Measurements from ENCODE around the gene TBXA2R. TPM values are rescaled to one million over a fixed set of nuclear protein-coding genes. Genes with fewer than 3 reads are reported as not detected.
A peak's percentile ranks its signal among the peaks of the same experiment; 100 is the strongest.

The TBXA2R gene
- total and polyA plus RNA-seq, 2 experiments from 2014 or later, result 0.42 to 0.73 TPM

DNA sequence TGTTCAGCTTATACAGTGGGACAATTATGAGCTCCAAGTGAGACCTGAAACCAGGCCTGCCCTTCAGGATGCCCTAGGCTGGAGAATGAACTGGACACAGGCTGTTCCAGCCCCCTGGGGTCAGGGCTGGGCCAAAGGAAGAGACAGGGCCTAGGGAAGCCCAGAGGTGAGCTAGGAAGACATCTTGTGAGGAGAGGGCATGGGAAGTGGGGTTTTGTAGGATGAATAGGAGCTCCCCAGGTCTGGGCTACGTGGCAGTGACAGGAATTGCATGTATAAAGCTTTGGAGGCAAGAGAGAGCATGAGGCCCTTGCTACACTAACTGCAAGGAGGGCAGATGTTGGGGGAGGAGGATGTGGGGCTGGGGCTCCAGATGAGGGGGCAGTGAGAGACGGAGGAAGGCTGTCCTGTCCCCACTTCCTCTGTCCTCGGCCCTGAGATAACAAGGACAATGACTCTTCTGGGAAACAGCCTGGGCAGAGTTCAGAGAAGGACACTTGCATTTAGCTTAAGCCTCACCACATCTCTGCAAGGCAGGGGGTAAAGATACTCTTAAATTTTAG is 1.5 kb upstream of the TBXA2R start:
- no peaks in the 10 kb centered on the region for H4K20me1 ChIP-seq (replicated peaks; ENCODE audit: insufficient read depth)
- no peaks in the 10 kb centered on the region for H3K9me2 ChIP-seq (ENCODE audit: insufficient read depth)
- H3K4me3 Mint-ChIP-seq, result peak overlapping the region; percentile 69; the same call in 2 of the 3 replicates
- no peaks in the 10 kb centered on the region for H3K79me2 ChIP-seq (replicated peaks; ENCODE audit: insufficient read depth)
- H3K36me3 Mint-ChIP-seq (ENCODE audit: low read depth), result peaks cover 13% of the 10 kb centered on the region
- H3K4me3 ChIP-seq, result peak overlapping the region; percentile 64; the same call in 1 of the 2 replicates
- H3K36me3 ChIP-seq (ENCODE audit: insufficient read depth), result no peaks in the 10 kb centered on the region
- no peak for ATAC-seq
- no peak overlapping the region for H2AFZ ChIP-seq
- TF ChIP-seq, protein P1, sequence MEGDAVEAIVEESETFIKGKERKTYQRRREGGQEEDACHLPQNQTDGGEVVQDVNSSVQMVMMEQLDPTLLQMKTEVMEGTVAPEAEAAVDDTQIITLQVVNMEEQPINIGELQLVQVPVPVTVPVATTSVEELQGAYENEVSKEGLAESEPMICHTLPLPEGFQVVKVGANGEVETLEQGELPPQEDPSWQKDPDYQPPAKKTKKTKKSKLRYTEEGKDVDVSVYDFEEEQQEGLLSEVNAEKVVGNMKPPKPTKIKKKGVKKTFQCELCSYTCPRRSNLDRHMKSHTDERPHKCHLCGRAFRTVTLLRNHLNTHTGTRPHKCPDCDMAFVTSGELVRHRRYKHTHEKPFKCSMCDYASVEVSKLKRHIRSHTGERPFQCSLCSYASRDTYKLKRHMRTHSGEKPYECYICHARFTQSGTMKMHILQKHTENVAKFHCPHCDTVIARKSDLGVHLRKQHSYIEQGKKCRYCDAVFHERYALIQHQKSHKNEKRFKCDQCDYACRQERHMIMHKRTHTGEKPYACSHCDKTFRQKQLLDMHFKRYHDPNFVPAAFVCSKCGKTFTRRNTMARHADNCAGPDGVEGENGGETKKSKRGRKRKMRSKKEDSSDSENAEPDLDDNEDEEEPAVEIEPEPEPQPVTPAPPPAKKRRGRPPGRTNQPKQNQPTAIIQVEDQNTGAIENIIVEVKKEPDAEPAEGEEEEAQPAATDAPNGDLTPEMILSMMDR (conservative IDR thresholded peaks at IDR 0.05; ENCODE audit: low read depth in 2 of 2), result no peak
- no peak for TF ChIP-seq EZH2phosphoT487 (IDR thresholded peaks at IDR 0.05; ENCODE audit: unreplicated experiment)
- TF ChIP-seq ZNF331 (CRISPR knock-in tag; IDR thresholded peaks at IDR 0.05; ENCODE audit: low read depth), result no peak
- TF ChIP-seq, protein P2, sequence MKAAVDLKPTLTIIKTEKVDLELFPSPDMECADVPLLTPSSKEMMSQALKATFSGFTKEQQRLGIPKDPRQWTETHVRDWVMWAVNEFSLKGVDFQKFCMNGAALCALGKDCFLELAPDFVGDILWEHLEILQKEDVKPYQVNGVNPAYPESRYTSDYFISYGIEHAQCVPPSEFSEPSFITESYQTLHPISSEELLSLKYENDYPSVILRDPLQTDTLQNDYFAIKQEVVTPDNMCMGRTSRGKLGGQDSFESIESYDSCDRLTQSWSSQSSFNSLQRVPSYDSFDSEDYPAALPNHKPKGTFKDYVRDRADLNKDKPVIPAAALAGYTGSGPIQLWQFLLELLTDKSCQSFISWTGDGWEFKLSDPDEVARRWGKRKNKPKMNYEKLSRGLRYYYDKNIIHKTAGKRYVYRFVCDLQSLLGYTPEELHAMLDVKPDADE (IDR thresholded peaks at IDR 0.05), result no peak
- TF ChIP-seq EZH2 (IDR thresholded peaks at IDR 0.05; ENCODE audit: low read depth, unreplicated experiment), result no peak
- no peak for TF ChIP-seq STAT1 (IDR thresholded peaks at IDR 0.05; ENCODE audit: unreplicated experiment)
- TF ChIP-seq, protein P3, sequence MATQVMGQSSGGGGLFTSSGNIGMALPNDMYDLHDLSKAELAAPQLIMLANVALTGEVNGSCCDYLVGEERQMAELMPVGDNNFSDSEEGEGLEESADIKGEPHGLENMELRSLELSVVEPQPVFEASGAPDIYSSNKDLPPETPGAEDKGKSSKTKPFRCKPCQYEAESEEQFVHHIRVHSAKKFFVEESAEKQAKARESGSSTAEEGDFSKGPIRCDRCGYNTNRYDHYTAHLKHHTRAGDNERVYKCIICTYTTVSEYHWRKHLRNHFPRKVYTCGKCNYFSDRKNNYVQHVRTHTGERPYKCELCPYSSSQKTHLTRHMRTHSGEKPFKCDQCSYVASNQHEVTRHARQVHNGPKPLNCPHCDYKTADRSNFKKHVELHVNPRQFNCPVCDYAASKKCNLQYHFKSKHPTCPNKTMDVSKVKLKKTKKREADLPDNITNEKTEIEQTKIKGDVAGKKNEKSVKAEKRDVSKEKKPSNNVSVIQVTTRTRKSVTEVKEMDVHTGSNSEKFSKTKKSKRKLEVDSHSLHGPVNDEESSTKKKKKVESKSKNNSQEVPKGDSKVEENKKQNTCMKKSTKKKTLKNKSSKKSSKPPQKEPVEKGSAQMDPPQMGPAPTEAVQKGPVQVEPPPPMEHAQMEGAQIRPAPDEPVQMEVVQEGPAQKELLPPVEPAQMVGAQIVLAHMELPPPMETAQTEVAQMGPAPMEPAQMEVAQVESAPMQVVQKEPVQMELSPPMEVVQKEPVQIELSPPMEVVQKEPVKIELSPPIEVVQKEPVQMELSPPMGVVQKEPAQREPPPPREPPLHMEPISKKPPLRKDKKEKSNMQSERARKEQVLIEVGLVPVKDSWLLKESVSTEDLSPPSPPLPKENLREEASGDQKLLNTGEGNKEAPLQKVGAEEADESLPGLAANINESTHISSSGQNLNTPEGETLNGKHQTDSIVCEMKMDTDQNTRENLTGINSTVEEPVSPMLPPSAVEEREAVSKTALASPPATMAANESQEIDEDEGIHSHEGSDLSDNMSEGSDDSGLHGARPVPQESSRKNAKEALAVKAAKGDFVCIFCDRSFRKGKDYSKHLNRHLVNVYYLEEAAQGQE (IDR thresholded peaks at IDR 0.05; ENCODE audit: unreplicated experiment), result no peak
- no peak for TF ChIP-seq JUNB (IDR thresholded peaks at IDR 0.05; ENCODE audit: unreplicated experiment)
- TF ChIP-seq, protein P4, sequence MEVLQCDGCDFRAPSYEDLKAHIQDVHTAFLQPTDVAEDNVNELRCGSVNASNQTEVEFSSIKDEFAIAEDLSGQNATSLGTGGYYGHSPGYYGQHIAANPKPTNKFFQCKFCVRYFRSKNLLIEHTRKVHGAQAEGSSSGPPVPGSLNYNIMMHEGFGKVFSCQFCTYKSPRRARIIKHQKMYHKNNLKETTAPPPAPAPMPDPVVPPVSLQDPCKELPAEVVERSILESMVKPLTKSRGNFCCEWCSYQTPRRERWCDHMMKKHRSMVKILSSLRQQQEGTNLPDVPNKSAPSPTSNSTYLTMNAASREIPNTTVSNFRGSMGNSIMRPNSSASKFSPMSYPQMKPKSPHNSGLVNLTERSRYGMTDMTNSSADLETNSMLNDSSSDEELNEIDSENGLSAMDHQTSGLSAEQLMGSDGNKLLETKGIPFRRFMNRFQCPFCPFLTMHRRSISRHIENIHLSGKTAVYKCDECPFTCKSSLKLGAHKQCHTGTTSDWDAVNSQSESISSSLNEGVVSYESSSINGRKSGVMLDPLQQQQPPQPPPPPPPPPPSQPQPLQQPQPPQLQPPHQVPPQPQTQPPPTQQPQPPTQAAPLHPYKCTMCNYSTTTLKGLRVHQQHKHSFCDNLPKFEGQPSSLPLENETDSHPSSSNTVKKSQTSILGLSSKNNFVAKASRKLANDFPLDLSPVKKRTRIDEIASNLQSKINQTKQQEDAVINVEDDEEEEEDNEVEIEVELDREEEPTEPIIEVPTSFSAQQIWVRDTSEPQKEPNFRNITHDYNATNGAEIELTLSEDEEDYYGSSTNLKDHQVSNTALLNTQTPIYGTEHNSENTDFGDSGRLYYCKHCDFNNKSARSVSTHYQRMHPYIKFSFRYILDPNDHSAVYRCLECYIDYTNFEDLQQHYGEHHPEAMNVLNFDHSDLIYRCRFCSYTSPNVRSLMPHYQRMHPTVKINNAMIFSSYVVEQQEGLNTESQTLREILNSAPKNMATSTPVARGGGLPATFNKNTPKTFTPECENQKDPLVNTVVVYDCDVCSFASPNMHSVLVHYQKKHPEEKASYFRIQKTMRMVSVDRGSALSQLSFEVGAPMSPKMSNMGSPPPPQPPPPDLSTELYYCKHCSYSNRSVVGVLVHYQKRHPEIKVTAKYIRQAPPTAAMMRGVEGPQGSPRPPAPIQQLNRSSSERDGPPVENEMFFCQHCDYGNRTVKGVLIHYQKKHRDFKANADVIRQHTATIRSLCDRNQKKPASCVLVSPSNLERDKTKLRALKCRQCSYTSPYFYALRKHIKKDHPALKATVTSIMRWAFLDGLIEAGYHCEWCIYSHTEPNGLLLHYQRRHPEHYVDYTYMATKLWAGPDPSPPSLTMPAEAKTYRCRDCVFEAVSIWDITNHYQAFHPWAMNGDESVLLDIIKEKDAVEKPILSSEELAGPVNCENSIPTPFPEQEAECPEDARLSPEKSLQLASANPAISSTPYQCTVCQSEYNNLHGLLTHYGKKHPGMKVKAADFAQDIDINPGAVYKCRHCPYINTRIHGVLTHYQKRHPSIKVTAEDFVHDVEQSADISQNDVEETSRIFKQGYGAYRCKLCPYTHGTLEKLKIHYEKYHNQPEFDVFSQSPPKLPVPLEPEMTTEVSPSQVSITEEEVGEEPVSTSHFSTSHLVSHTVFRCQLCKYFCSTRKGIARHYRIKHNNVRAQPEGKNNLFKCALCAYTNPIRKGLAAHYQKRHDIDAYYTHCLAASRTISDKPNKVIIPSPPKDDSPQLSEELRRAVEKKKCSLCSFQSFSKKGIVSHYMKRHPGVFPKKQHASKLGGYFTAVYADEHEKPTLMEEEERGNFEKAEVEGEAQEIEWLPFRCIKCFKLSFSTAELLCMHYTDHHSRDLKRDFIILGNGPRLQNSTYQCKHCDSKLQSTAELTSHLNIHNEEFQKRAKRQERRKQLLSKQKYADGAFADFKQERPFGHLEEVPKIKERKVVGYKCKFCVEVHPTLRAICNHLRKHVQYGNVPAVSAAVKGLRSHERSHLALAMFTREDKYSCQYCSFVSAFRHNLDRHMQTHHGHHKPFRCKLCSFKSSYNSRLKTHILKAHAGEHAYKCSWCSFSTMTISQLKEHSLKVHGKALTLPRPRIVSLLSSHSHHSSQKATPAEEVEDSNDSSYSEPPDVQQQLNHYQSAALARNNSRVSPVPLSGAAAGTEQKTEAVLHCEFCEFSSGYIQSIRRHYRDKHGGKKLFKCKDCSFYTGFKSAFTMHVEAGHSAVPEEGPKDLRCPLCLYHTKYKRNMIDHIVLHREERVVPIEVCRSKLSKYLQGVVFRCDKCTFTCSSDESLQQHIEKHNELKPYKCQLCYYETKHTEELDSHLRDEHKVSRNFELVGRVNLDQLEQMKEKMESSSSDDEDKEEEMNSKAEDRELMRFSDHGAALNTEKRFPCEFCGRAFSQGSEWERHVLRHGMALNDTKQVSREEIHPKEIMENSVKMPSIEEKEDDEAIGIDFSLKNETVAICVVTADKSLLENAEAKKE (CRISPR knock-in tag; IDR thresholded peaks at IDR 0.05), result no peak
- no peak overlapping the region for H3K27ac ChIP-seq (ENCODE audit: low read depth)
- DNase-seq (ENCODE audit: low spot score), result no peak
- peak overlapping the region; percentile 95; the same call in 1 of the 2 replicates for H3K4me2 ChIP-seq
- no peaks in the 10 kb centered on the region for H3K9me3 Mint-ChIP-seq
- peaks cover 11% of the 10 kb centered on the region for H3K4me1 Mint-ChIP-seq
- peaks cover 4% of the 10 kb centered on the region for H3K27me3 Mint-ChIP-seq (ENCODE audit: insufficient read depth, low read depth, poor library complexity)
- no peak overlapping the region for H3K27ac Mint-ChIP-seq
- peaks cover 4% of the 10 kb centered on the region; the same call in 1 of the 2 replicates for H3F3A ChIP-seq (replicated peaks; ENCODE audit: low read depth)
- peaks cover 10% of the 10 kb centered on the region for H3K4me1 ChIP-seq (ENCODE audit: insufficient read depth)
- H3K27me3 ChIP-seq (ENCODE audit: insufficient read depth), result peaks cover 11% of the 10 kb centered on the region

All from GM23338 (cell line).